Measurements from ENCODE around the gene NT5DC1. TPM values are rescaled to one million over a fixed set of nuclear protein-coding genes. Genes with fewer than 3 reads are reported as not detected.

The NT5DC1 gene
- total and polyA plus RNA-seq, 12 donors: 13.7 to 90.9 (median 36.3) TPM

- no peaks in the 10 kb centered on the region for H3K4me1 ChIP-seq (replicated peaks in 1 of 2)
- H3K9me3 ChIP-seq (replicated peaks in 1 of 3): no peaks in the 10 kb centered on the region
- TF ChIP-seq CTCF (IDR thresholded peaks at IDR 0.05): no peak
- TF ChIP-seq POLR2A (IDR thresholded peaks at IDR 0.05): no peak
- no peak for DNase-seq
- no peaks in the 10 kb centered on the region for H3K36me3 ChIP-seq (replicated peaks in 1 of 2)
- no peak overlapping the region for H3K4me3 ChIP-seq
- H3K27ac ChIP-seq: no peak overlapping the region
- WGBS, 4 donors: 64 to 67% (median 66%) methylated on average over 3 of the region's 3 CpGs
- intact Hi-C loops (cut with DNase I): no loop called here
- H3K27me3 ChIP-seq: no peaks in the 10 kb centered on the region
These were observed 73.3 kb downstream of the NT5DC1 start for GRCh38 chr6:116173928-116174327.

- no peaks in the 10 kb centered on the region for H3K4me1 ChIP-seq (replicated peaks in 1 of 2)
- H3K27ac ChIP-seq: no peak overlapping the region
- H3K36me3 ChIP-seq (replicated peaks in 1 of 2): no peaks in the 10 kb centered on the region
- no peak for DNase-seq
- 95 to 99% (median 97%) methylated on average over 2 of the region's 2 CpGs for WGBS, 4 donors
- TF ChIP-seq POLR2A (IDR thresholded peaks at IDR 0.05): no peak
- TF ChIP-seq CTCF (IDR thresholded peaks at IDR 0.05): no peak
- H3K27me3 ChIP-seq: no peaks in the 10 kb centered on the region
- H3K9me3 ChIP-seq (replicated peaks in 1 of 3): no peaks in the 10 kb centered on the region
- H3K4me3 ChIP-seq: no peak overlapping the region
- intact Hi-C loops (cut with DNase I): no loop called here
These were observed 74.7 kb downstream of the NT5DC1 start for GRCh38 chr6:116175344-116175743.

GRCh38 chr6:116176596-116176995 is 75.9 kb downstream of the NT5DC1 start:
- Histone ChIP-seq H3K4me1 (replicated peaks in 1 of 2) (no peaks in the 10 kb centered on the region), H3K27me3 (no peaks in the 10 kb centered on the region), H3K4me3 (no peak overlapping the region), H3K36me3 (replicated peaks in 1 of 2) (no peaks in the 10 kb centered on the region), H3K27ac (no peak overlapping the region), H3K9me3 (replicated peaks in 1 of 3) (no peaks in the 10 kb centered on the region)
- no peak for TF ChIP-seq POLR2A (IDR thresholded peaks at IDR 0.05)
- TF ChIP-seq CTCF (IDR thresholded peaks at IDR 0.05): no peak
- WGBS, 4 donors: 83 to 89% (median 88%) methylated on average over 2 of the region's 2 CpGs
- intact Hi-C loops (cut with DNase I): no loop called here
- no peak for DNase-seq

- H3K4me3 ChIP-seq: no peak overlapping the region
- DNase-seq: no peak
- no peaks in the 10 kb centered on the region for H3K4me1 ChIP-seq (replicated peaks in 1 of 2)
- intact Hi-C loops (cut with DNase I): no loop called here
- TF ChIP-seq POLR2A (IDR thresholded peaks at IDR 0.05): no peak
- no peak for TF ChIP-seq CTCF (IDR thresholded peaks at IDR 0.05)
- no peaks in the 10 kb centered on the region for H3K36me3 ChIP-seq (replicated peaks in 1 of 2)
- H3K9me3 ChIP-seq (replicated peaks in 1 of 3): no peaks in the 10 kb centered on the region
- H3K27me3 ChIP-seq: no peaks in the 10 kb centered on the region
- no peak overlapping the region for H3K27ac ChIP-seq
These were observed 79.7 kb downstream of the NT5DC1 start for GRCh38 chr6:116180375-116180774.

All from adrenal gland (tissue), 12 donors.